Stimulated activated CD8-positive, alpha-beta memory T cell treated with anti-CD3 and anti-CD28 coated beads, Interleukin-12 subunit alpha, Interleukin-12 subunit beta, amount 100 ng/mL, for 4 hours (primary cell): Measurements from ENCODE around the gene TMEM117.
"Not testable (repeated sequence)": the region's sequence is repeated elsewhere in the genome, so short reads cannot be mapped to it uniquely, and the experiment has no call there.

ENCODE experiments used
- DNase-seq: peaks from one replicate; pipeline ENCODE4 v3.0.0-alpha.2; 2020; ENCODE audit warnings: low read depth

Gene TMEM117

GRCh38 chr12:44025499-44025898 lies 189.6 kb downstream of the TMEM117 start:
- DNase-seq: no peak

- no peak for DNase-seq
Observed at GRCh38 chr12:44026046-44026445, 190.2 kb downstream of the TMEM117 start.

GRCh38 chr12:44026926-44027325 lies 191.0 kb downstream of the TMEM117 start:
- DNase-seq: not testable (repeated sequence)

GRCh38 chr12:44029194-44029593 lies 193.3 kb downstream of the TMEM117 start:
- DNase-seq: no peak

- DNase-seq: no peak
Observed at GRCh38 chr12:44031472-44032185, 195.7 kb downstream of the TMEM117 start.

- no peak for DNase-seq
Observed at GRCh38 chr12:44034906-44035305, 199.0 kb downstream of the TMEM117 start.

GRCh38 chr12:44036875-44037443 lies 201.1 kb downstream of the TMEM117 start:
- no peak for DNase-seq

- no peak for DNase-seq
Observed at GRCh38 chr12:44038411-44038810, 202.5 kb downstream of the TMEM117 start.

- not testable (repeated sequence) for DNase-seq
Observed at GRCh38 chr12:44044491-44044890, 208.6 kb downstream of the TMEM117 start.

- no peak for DNase-seq
Observed at GRCh38 chr12:44046732-44047417, 211.0 kb downstream of the TMEM117 start.

GRCh38 chr12:44052554-44052953 lies 216.7 kb downstream of the TMEM117 start:
- no peak for DNase-seq

- DNase-seq: no peak
Observed at GRCh38 chr12:44053549-44054127, 217.8 kb downstream of the TMEM117 start.

GRCh38 chr12:44054281-44054680 lies 218.4 kb downstream of the TMEM117 start:
- no peak for DNase-seq

GRCh38 chr12:44058366-44058765 lies 222.5 kb downstream of the TMEM117 start:
- no peak for DNase-seq

- no peak for DNase-seq
Observed at GRCh38 chr12:44059476-44059875, 223.6 kb downstream of the TMEM117 start.

GRCh38 chr12:44063671-44064070 lies 227.8 kb downstream of the TMEM117 start:
- DNase-seq: no peak

GRCh38 chr12:44076871-44077270 lies 241.0 kb downstream of the TMEM117 start:
- DNase-seq: no peak

- DNase-seq: no peak
Observed at GRCh38 chr12:44077294-44077693, 241.4 kb downstream of the TMEM117 start.

- no peak for DNase-seq
Observed at GRCh38 chr12:44078273-44078672, 242.4 kb downstream of the TMEM117 start.

GRCh38 chr12:44088647-44089046 lies 252.8 kb downstream of the TMEM117 start:
- no peak for DNase-seq

- DNase-seq: no peak
Observed at GRCh38 chr12:44091948-44092606, 256.2 kb downstream of the TMEM117 start.

- no peak for DNase-seq
Observed at GRCh38 chr12:44098786-44099185, 262.9 kb downstream of the TMEM117 start.
